NB4 (cell line): Measurements from ENCODE around the gene LAMA1.

Experiments used
- MYC ChIP-seq: IDR thresholded peaks from 2 replicates; pipeline ENCODE4 v1.6.1; 2011; ENCODE audit warnings: low read depth, low read length
- POLR2A ChIP-seq: IDR thresholded peaks from 2 replicates; pipeline ENCODE4 v1.6.1; 2011; ENCODE audit warnings: mild to moderate bottlenecking; ENCODE audit not compliant: insufficient read length; ENCODE audit errors: extremely low read depth
- TF ChIP-seq, protein P1 (sequence below): IDR thresholded peaks from one replicate; pipeline ENCODE4 v1.5.1; 2012; ENCODE audit warnings: low read depth, low read length
- TF ChIP-seq, protein P2 (sequence below): IDR thresholded peaks from 2 replicates; pipeline ENCODE4 v1.6.1; 2011; ENCODE audit warnings: low read depth, low read length

DNA sequence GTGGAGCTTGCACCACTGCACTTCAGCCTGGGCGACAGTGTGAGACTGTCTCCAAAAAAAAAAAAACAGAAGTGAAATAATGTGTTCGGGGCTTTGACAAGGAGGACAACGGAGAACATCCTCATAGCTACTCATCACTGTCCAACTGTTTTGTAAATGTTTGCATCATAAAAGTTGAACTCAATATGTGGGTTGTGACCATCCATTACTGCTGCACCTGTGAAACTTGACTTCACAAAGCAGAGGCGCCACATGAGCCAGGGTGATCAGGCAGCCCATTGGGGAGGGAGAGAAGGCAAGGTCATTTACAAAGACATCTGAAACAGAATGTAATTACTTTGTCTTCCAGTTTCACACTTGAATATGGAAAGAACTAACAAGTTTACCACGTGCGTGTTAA is 61.6 kb downstream of the LAMA1 start:
- TF ChIP-seq, protein P1, sequence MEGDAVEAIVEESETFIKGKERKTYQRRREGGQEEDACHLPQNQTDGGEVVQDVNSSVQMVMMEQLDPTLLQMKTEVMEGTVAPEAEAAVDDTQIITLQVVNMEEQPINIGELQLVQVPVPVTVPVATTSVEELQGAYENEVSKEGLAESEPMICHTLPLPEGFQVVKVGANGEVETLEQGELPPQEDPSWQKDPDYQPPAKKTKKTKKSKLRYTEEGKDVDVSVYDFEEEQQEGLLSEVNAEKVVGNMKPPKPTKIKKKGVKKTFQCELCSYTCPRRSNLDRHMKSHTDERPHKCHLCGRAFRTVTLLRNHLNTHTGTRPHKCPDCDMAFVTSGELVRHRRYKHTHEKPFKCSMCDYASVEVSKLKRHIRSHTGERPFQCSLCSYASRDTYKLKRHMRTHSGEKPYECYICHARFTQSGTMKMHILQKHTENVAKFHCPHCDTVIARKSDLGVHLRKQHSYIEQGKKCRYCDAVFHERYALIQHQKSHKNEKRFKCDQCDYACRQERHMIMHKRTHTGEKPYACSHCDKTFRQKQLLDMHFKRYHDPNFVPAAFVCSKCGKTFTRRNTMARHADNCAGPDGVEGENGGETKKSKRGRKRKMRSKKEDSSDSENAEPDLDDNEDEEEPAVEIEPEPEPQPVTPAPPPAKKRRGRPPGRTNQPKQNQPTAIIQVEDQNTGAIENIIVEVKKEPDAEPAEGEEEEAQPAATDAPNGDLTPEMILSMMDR, result no peak
- TF ChIP-seq POLR2A, result no peak
- TF ChIP-seq, protein P2, sequence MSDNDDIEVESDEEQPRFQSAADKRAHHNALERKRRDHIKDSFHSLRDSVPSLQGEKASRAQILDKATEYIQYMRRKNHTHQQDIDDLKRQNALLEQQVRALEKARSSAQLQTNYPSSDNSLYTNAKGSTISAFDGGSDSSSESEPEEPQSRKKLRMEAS, result no peak
- no peak for TF ChIP-seq MYC
